ENCODE data around the gene SLC35D1.
A peak's percentile ranks its signal among the peaks of the same experiment; 100 is the strongest.
"Not testable (repeated sequence)": the region's sequence is repeated elsewhere in the genome, so short reads cannot be mapped to it uniquely, and the experiment has no call there.

Gene SLC35D1

GRCh38 chr1:67072749-67073148 is 18.8 kb upstream of the SLC35D1 start:
- Histone ChIP-seq H3K27me3 (ENCODE audit: control insufficient read depth in 1 of 2, insufficient read depth in 2 of 2, low read length in 2 of 2) (no peaks in the 10 kb centered on the region), H3K4me3 (ENCODE audit: low read length in 2 of 2) (no peak overlapping the region), H3K9ac (ENCODE audit: low read length in 2 of 2) (no peak overlapping the region), H3K36me3 (ENCODE audit: control insufficient read depth in 2 of 2, insufficient read depth in 2 of 2, low read length in 2 of 2) (no peaks in the 10 kb centered on the region), H3K4me1 (ENCODE audit: control insufficient read depth, insufficient read depth, low read length) (no peaks in the 10 kb centered on the region), H3K9me3 (ENCODE audit: control insufficient read depth in 2 of 2, low read length in 2 of 2) (peaks cover 0 to 3% of the 10 kb centered on the region in 2 donors), H3K27ac (ENCODE audit: low read length) (no peak overlapping the region)

GRCh38 chr1:67067655-67068054 is 13.7 kb upstream of the SLC35D1 start:
- H3K4me1 ChIP-seq (ENCODE audit: control insufficient read depth, insufficient read depth, low read length); H3K36me3 ChIP-seq (ENCODE audit: control insufficient read depth in 2 of 2, insufficient read depth in 2 of 2, low read length in 2 of 2); H3K27ac ChIP-seq (ENCODE audit: low read length); H3K9ac ChIP-seq (ENCODE audit: low read length in 2 of 2); H3K9me3 ChIP-seq (ENCODE audit: control insufficient read depth in 2 of 2, low read length in 2 of 2); H3K27me3 ChIP-seq (ENCODE audit: control insufficient read depth in 1 of 2, insufficient read depth in 2 of 2, low read length in 2 of 2); H3K4me3 ChIP-seq (ENCODE audit: low read length in 2 of 2): not testable (repeated sequence)

GRCh38 chr1:67062412-67062811 is 8.5 kb upstream of the SLC35D1 start:
- Histone ChIP-seq H3K4me1 (ENCODE audit: control insufficient read depth, insufficient read depth, low read length) (no peaks in the 10 kb centered on the region), H3K27ac (ENCODE audit: low read length) (no peak overlapping the region), H3K36me3 (ENCODE audit: control insufficient read depth in 2 of 2, insufficient read depth in 2 of 2, low read length in 2 of 2) (no peaks in the 10 kb centered on the region), H3K27me3 (ENCODE audit: control insufficient read depth in 1 of 2, insufficient read depth in 2 of 2, low read length in 2 of 2) (no peaks in the 10 kb centered on the region), H3K9ac (ENCODE audit: low read length in 2 of 2) (no peak overlapping the region), H3K9me3 (ENCODE audit: control insufficient read depth in 2 of 2, low read length in 2 of 2) (no peaks in the 10 kb centered on the region), H3K4me3 (ENCODE audit: low read length in 2 of 2) (no peak overlapping the region)

GRCh38 chr1:67061266-67061665 is 7.3 kb upstream of the SLC35D1 start:
- Histone ChIP-seq H3K9me3 (ENCODE audit: control insufficient read depth in 2 of 2, low read length in 2 of 2) (no peaks in the 10 kb centered on the region), H3K4me1 (ENCODE audit: control insufficient read depth, insufficient read depth, low read length) (no peaks in the 10 kb centered on the region), H3K27ac (ENCODE audit: low read length) (no peak overlapping the region), H3K27me3 (ENCODE audit: control insufficient read depth in 1 of 2, insufficient read depth in 2 of 2, low read length in 2 of 2) (no peaks in the 10 kb centered on the region), H3K9ac (ENCODE audit: low read length in 2 of 2) (no peak overlapping the region), H3K36me3 (ENCODE audit: control insufficient read depth in 2 of 2, insufficient read depth in 2 of 2, low read length in 2 of 2) (no peaks in the 10 kb centered on the region), H3K4me3 (ENCODE audit: low read length in 2 of 2) (no peak overlapping the region)

- Histone ChIP-seq H3K27ac (ENCODE audit: low read length) (no peak overlapping the region), H3K4me1 (ENCODE audit: control insufficient read depth, insufficient read depth, low read length) (no peaks in the 10 kb centered on the region), H3K4me3 (ENCODE audit: low read length in 2 of 2) (no peak overlapping the region), H3K9me3 (ENCODE audit: control insufficient read depth in 2 of 2, low read length in 2 of 2) (no peaks in the 10 kb centered on the region), H3K27me3 (ENCODE audit: control insufficient read depth in 1 of 2, insufficient read depth in 2 of 2, low read length in 2 of 2) (no peaks in the 10 kb centered on the region), H3K9ac (ENCODE audit: low read length in 2 of 2) (no peak overlapping the region), H3K36me3 (ENCODE audit: control insufficient read depth in 2 of 2, insufficient read depth in 2 of 2, low read length in 2 of 2) (no peaks in the 10 kb centered on the region)
Measured at GRCh38 chr1:67060811-67061218, 6.9 kb upstream of the SLC35D1 start.

- no peak overlapping the region for H3K9ac ChIP-seq (ENCODE audit: low read length in 2 of 2)
- no peaks in the 10 kb centered on the region for H3K27me3 ChIP-seq (ENCODE audit: control insufficient read depth in 1 of 2, insufficient read depth in 2 of 2, low read length in 2 of 2)
- H3K4me3 ChIP-seq (ENCODE audit: low read length in 2 of 2), result no peak overlapping the region
- H3K9me3 ChIP-seq (ENCODE audit: control insufficient read depth in 2 of 2, low read length in 2 of 2), result no peaks in the 10 kb centered on the region
- H3K27ac ChIP-seq (ENCODE audit: low read length), result no peak overlapping the region
- H3K36me3 ChIP-seq (ENCODE audit: control insufficient read depth in 2 of 2, insufficient read depth in 2 of 2, low read length in 2 of 2), result no peaks in the 10 kb centered on the region
- peaks cover 5% of the 10 kb centered on the region for H3K4me1 ChIP-seq (ENCODE audit: control insufficient read depth, insufficient read depth, low read length)
Measured at GRCh38 chr1:67059346-67059745, 5.4 kb upstream of the SLC35D1 start.

GRCh38 chr1:67058761-67059160 is 4.8 kb upstream of the SLC35D1 start:
- Histone ChIP-seq H3K9ac (ENCODE audit: low read length in 2 of 2) (no peak overlapping the region), H3K4me1 (ENCODE audit: control insufficient read depth, insufficient read depth, low read length) (peaks cover 6% of the 10 kb centered on the region), H3K27me3 (ENCODE audit: control insufficient read depth in 1 of 2, insufficient read depth in 2 of 2, low read length in 2 of 2) (no peaks in the 10 kb centered on the region), H3K4me3 (ENCODE audit: low read length in 2 of 2) (no peak overlapping the region), H3K9me3 (ENCODE audit: control insufficient read depth in 2 of 2, low read length in 2 of 2) (no peaks in the 10 kb centered on the region), H3K36me3 (ENCODE audit: control insufficient read depth in 2 of 2, insufficient read depth in 2 of 2, low read length in 2 of 2) (no peaks in the 10 kb centered on the region), H3K27ac (ENCODE audit: low read length) (no peak overlapping the region)

- H3K4me3 ChIP-seq (ENCODE audit: low read length in 2 of 2), result no peak overlapping the region
- no peak overlapping the region for H3K27ac ChIP-seq (ENCODE audit: low read length)
- H3K27me3 ChIP-seq (ENCODE audit: control insufficient read depth in 1 of 2, insufficient read depth in 2 of 2, low read length in 2 of 2), result no peaks in the 10 kb centered on the region
- H3K9me3 ChIP-seq (ENCODE audit: control insufficient read depth in 2 of 2, low read length in 2 of 2), result no peaks in the 10 kb centered on the region
- H3K4me1 ChIP-seq (ENCODE audit: control insufficient read depth, insufficient read depth, low read length), result peaks cover 6% of the 10 kb centered on the region
- H3K36me3 ChIP-seq (ENCODE audit: control insufficient read depth in 2 of 2, insufficient read depth in 2 of 2, low read length in 2 of 2), result no peaks in the 10 kb centered on the region
- H3K9ac ChIP-seq (ENCODE audit: low read length in 2 of 2), result no peak overlapping the region
Measured at GRCh38 chr1:67058242-67058641, 4.3 kb upstream of the SLC35D1 start.

- H3K9ac ChIP-seq (ENCODE audit: low read length in 2 of 2), result peak overlapping the region; percentile 91 to 93
- H3K36me3 ChIP-seq (ENCODE audit: control insufficient read depth in 2 of 2, insufficient read depth in 2 of 2, low read length in 2 of 2), result peaks cover 0 to 4% of the 10 kb centered on the region in 2 donors
- no peaks in the 10 kb centered on the region for H3K27me3 ChIP-seq (ENCODE audit: control insufficient read depth in 1 of 2, insufficient read depth in 2 of 2, low read length in 2 of 2)
- no peaks in the 10 kb centered on the region for H3K9me3 ChIP-seq (ENCODE audit: control insufficient read depth in 2 of 2, low read length in 2 of 2)
- peaks cover 6% of the 10 kb centered on the region for H3K4me1 ChIP-seq (ENCODE audit: control insufficient read depth, insufficient read depth, low read length)
- H3K27ac ChIP-seq (ENCODE audit: low read length), result peak overlapping the region; percentile 94
- H3K4me3 ChIP-seq (ENCODE audit: low read length in 2 of 2), result peak overlapping the region; percentile 90 to 96
Measured at GRCh38 chr1:67053535-67053784, 488 bp downstream of the SLC35D1 start.

GRCh38 chr1:67052741-67053534 is 1.0 kb downstream of the SLC35D1 start:
- peak overlapping the region; percentile 90 to 96 for H3K4me3 ChIP-seq (ENCODE audit: low read length in 2 of 2)
- H3K27ac ChIP-seq (ENCODE audit: low read length), result peak overlapping the region; percentile 94
- peak overlapping the region; percentile 91 to 93 for H3K9ac ChIP-seq (ENCODE audit: low read length in 2 of 2)
- H3K9me3 ChIP-seq (ENCODE audit: control insufficient read depth in 2 of 2, low read length in 2 of 2), result no peaks in the 10 kb centered on the region
- H3K27me3 ChIP-seq (ENCODE audit: control insufficient read depth in 1 of 2, insufficient read depth in 2 of 2, low read length in 2 of 2), result no peaks in the 10 kb centered on the region
- peaks cover 2 to 9% of the 10 kb centered on the region in 2 donors for H3K36me3 ChIP-seq (ENCODE audit: control insufficient read depth in 2 of 2, insufficient read depth in 2 of 2, low read length in 2 of 2)
- H3K4me1 ChIP-seq (ENCODE audit: control insufficient read depth, insufficient read depth, low read length), result peaks cover 6% of the 10 kb centered on the region

GRCh38 chr1:67051196-67051595 is 2.8 kb downstream of the SLC35D1 start:
- no peaks in the 10 kb centered on the region for H3K27me3 ChIP-seq (ENCODE audit: control insufficient read depth in 1 of 2, insufficient read depth in 2 of 2, low read length in 2 of 2)
- H3K9ac ChIP-seq (ENCODE audit: low read length in 2 of 2), result peak overlapping the region in 1 of 2 donors; percentile 91
- peaks cover 5 to 19% of the 10 kb centered on the region in 2 donors for H3K36me3 ChIP-seq (ENCODE audit: control insufficient read depth in 2 of 2, insufficient read depth in 2 of 2, low read length in 2 of 2)
- H3K9me3 ChIP-seq (ENCODE audit: control insufficient read depth in 2 of 2, low read length in 2 of 2), result no peaks in the 10 kb centered on the region
- no peak overlapping the region for H3K4me3 ChIP-seq (ENCODE audit: low read length in 2 of 2)
- H3K27ac ChIP-seq (ENCODE audit: low read length), result no peak overlapping the region
- H3K4me1 ChIP-seq (ENCODE audit: control insufficient read depth, insufficient read depth, low read length), result peaks cover 6% of the 10 kb centered on the region
